HCT116 (cell line): ENCODE data around the gene FFAR3. TPM values are rescaled to one million over a fixed set of nuclear protein-coding genes. Genes with fewer than 3 reads are reported as not detected.

Experiments
- ATAC-seq: fragments of 200-7000 bp; cut with Tn5 transposase; 2 replicates; pipeline ENCODE4 v1.9.1; 2020; ENCODE audit warnings: mild to moderate bottlenecking, moderate library complexity
- BruUV-seq: library from RNA; stranded (reverse); fragments of 400-500 nt; replicated peaks from 2 replicates; lab custom pipeline; 2021; lab: Mats Ljungman, UMichigan
- CTCF ChIA-PET: fragments of 300-600 bp; sonication (Branson Sonifier 250); formaldehyde crosslinking; loops from one replicate; lab custom pipeline; 2021; ENCODE audit warnings: antibody characterized with exemption; lab: Charles Lee
- POLR2A ChIA-PET: fragments of 300-600, 350-600 bp; sonication (Branson Sonifier 250); formaldehyde crosslinking; loops from one replicate; lab custom pipeline; 2021; ENCODE audit warnings: antibody characterized with exemption; lab: Charles Lee
- RAD21 ChIA-PET, 2 experiments: fragments of 300-600 bp; sonication (Branson Sonifier 250); formaldehyde crosslinking; loops; one replicate each; lab custom pipeline; 2023; ENCODE audit warnings: low total read pairs in 2 of 2; ENCODE audit not compliant: uncharacterized antibody in 2 of 2, unreplicated experiment in 2 of 2, low non-redundant PET in 1 of 2; lab: Charles Lee
- DNase-seq: peaks from one replicate; pipeline ENCODE4 v3.0.0-alpha.2; 2010; ENCODE audit warnings: low read depth, low spot score
- H2AFZ ChIP-seq: fragments of 200-600 bp; shearing (Covaris generic), sonication (generic); 2 replicates; pipeline ENCODE4 v1.6.1; 2017; ENCODE audit warnings: low read depth, mixed run types, mixed read lengths, antibody characterized with exemption, low read length; ENCODE audit not compliant: poor library complexity, severe bottlenecking
- H3K27ac ChIP-seq: 2 replicates; pipeline ENCODE4 v1.5.1; 2012; ENCODE audit warnings: low read depth, low read length
- H3K27me3 ChIP-seq: fragments of 200-600 bp; sonication (generic); 2 replicates; pipeline ENCODE4 v1.6.1; 2016; ENCODE audit warnings: mixed run types, low read length, mixed read lengths; ENCODE audit not compliant: insufficient read depth
- H3K36me3 ChIP-seq, 2 experiments: fragments of 200-500 bp in 1 of 2; fragments of 200-600 bp in 1 of 2; sonication (Bioruptor generic) in 1 of 2; sonication (generic) in 1 of 2; 2 replicates each; pipeline versions ENCODE4 v1.5.1 to v1.6.1; 2014 to 2016; ENCODE audit warnings: low read length in 2 of 2, inconsistent platforms in 1 of 2, mixed read lengths in 1 of 2, mixed run types in 1 of 2; ENCODE audit not compliant: insufficient read depth in 2 of 2, control insufficient read depth in 1 of 2
- H3K4me1 ChIP-seq, 2 experiments: fragments of 200-600 bp in 1 of 2; sonication (generic) in 1 of 2; 2 replicates each; pipeline versions ENCODE4 v1.5.1 to v1.6.1; 2012 to 2017; ENCODE audit warnings: low read length in 2 of 2, inconsistent platforms in 1 of 2, mild to moderate bottlenecking in 1 of 2, mixed read lengths in 1 of 2, mixed run types in 1 of 2, moderate library complexity in 1 of 2; ENCODE audit not compliant: insufficient read depth in 2 of 2, control insufficient read depth in 1 of 2
- H3K4me2 ChIP-seq: fragments of 200-600 bp; sonication (generic); 2 replicates; pipeline ENCODE4 v1.6.1; 2017; ENCODE audit warnings: mixed run types, low read length, mixed read lengths
- H3K4me3 ChIP-seq, 2 experiments: fragments of 200-600 bp in 1 of 2; sonication (generic) in 1 of 2; replicated peaks in 1 of 2; 2 replicates each; pipeline ENCODE4 v1.5.1; 2011 to 2016; ENCODE audit warnings: low read length in 2 of 2, control low read depth in 1 of 2, low read depth in 1 of 2, mild to moderate bottlenecking in 1 of 2, mixed read lengths in 1 of 2, mixed run types in 1 of 2
- H3K79me2 ChIP-seq: fragments of 200-600 bp; sonication (generic); 2 replicates; pipeline ENCODE4 v1.6.1; 2017; ENCODE audit warnings: mild to moderate bottlenecking, mixed run types, low read length, moderate library complexity, mixed read lengths; ENCODE audit not compliant: insufficient read depth
- H3K9ac ChIP-seq: fragments of 200-600 bp; sonication (generic); 2 replicates; pipeline ENCODE4 v1.6.1; 2016; ENCODE audit warnings: low read length, mixed read lengths
- H3K9me2 ChIP-seq: fragments of 200-600 bp; sonication (generic), shearing (Covaris generic); 2 replicates; pipeline ENCODE4 v1.6.1; 2017; ENCODE audit warnings: mixed run types, mild to moderate bottlenecking, moderate library complexity; ENCODE audit not compliant: insufficient read depth
- H3K9me3 ChIP-seq, 2 experiments: fragments of 200-500 bp in 1 of 2; fragments of 200-600 bp in 1 of 2; sonication (Bioruptor generic) in 1 of 2; sonication (generic) in 1 of 2; 2 replicates each; pipeline ENCODE4 v1.6.1; 2014 to 2017; ENCODE audit warnings: low read length in 2 of 2, mixed read lengths in 2 of 2, inconsistent platforms in 1 of 2, low read depth in 1 of 2, mild to moderate bottlenecking in 1 of 2, mixed run types in 1 of 2, moderate library complexity in 1 of 2; ENCODE audit not compliant: control insufficient read depth in 1 of 2, insufficient read depth in 1 of 2
- H4K20me1 ChIP-seq: fragments of 200-600 bp; sonication (generic), shearing (Covaris generic); 2 replicates; pipeline ENCODE4 v1.6.1; 2017; ENCODE audit warnings: mixed run types, mild to moderate bottlenecking, moderate library complexity; ENCODE audit not compliant: insufficient read depth
- CBX3 ChIP-seq: IDR thresholded peaks from 2 replicates; pipeline ENCODE4 v1.6.1; 2012; ENCODE audit warnings: low read depth
- CEBPB ChIP-seq: IDR thresholded peaks from 2 replicates; pipeline ENCODE4 v1.6.1; 2012; ENCODE audit warnings: low read depth
- EGR1 ChIP-seq: IDR thresholded peaks from 2 replicates; pipeline ENCODE4 v1.6.1; 2012; ENCODE audit warnings: low read depth
- EZH2 ChIP-seq: fragments of 200-600 bp; sonication (generic); IDR thresholded peaks from 2 replicates; pipeline ENCODE4 v1.6.1; 2017; ENCODE audit warnings: antibody characterized with exemption, mixed run types
- EZH2phosphoT487 ChIP-seq: fragments of 200-600 bp; IDR thresholded peaks from 2 replicates; pipeline ENCODE4 v1.6.1; 2018; ENCODE audit warnings: antibody characterized with exemption, borderline replicate concordance
- JUND ChIP-seq: IDR thresholded peaks from 2 replicates; pipeline ENCODE4 v1.6.1; 2012
- POLR2A ChIP-seq: IDR thresholded peaks from 2 replicates; pipeline ENCODE4 v1.7.0; 2011; ENCODE audit warnings: borderline replicate concordance; ENCODE audit not compliant: insufficient read depth, insufficient read length; ENCODE audit errors: extremely low read depth
- POLR2AphosphoS5 ChIP-seq: IDR thresholded peaks from 2 replicates; pipeline ENCODE4 v1.6.1; 2011; ENCODE audit warnings: mild to moderate bottlenecking, low read depth, low read length, moderate library complexity
- RAD21 ChIP-seq: IDR thresholded peaks from 2 replicates; pipeline ENCODE4 v1.6.1; 2012; ENCODE audit warnings: low read depth, mild to moderate bottlenecking
- REST ChIP-seq: IDR thresholded peaks from 2 replicates; pipeline ENCODE4 v1.6.1; 2012; ENCODE audit warnings: low read depth
- SIN3A ChIP-seq: IDR thresholded peaks from 2 replicates; pipeline ENCODE4 v1.6.1; 2012; ENCODE audit warnings: low read depth
- SRF ChIP-seq: IDR thresholded peaks from 2 replicates; pipeline ENCODE4 v1.6.1; 2012; ENCODE audit warnings: low read depth
- YY1 ChIP-seq: IDR thresholded peaks from 2 replicates; pipeline ENCODE4 v1.6.1; 2011; ENCODE audit warnings: low read length, low read depth, moderate library complexity, mild to moderate bottlenecking; ENCODE audit not compliant: insufficient replicate concordance; ENCODE audit errors: extremely low read depth
- ZFX ChIP-seq: fragments of 450-650 bp; IDR thresholded peaks from 2 replicates; pipeline ENCODE4 v1.6.1; 2017
- ZNF274 ChIP-seq: fragments of 200-500 bp; sonication (Bioruptor generic); IDR thresholded peaks from 2 replicates; pipeline ENCODE4 v1.6.1; 2014; ENCODE audit warnings: mild to moderate bottlenecking, low read depth, low read length, inconsistent platforms
- intact Hi-C: fragments of 100-400 bp; cut with micrococcal nuclease; formaldehyde crosslinking; loops from 2 replicates; pipeline ENCODE4 v1.10.0; 2022
- total RNA-seq: library from RNA; stranded (reverse); gene quantifications from one replicate; pipeline ENCODE4 v1.2.1, GENCODE V29; 2021; ENCODE audit not compliant: unreplicated experiment
- TF ChIP-seq, protein P1 (sequence below): IDR thresholded peaks from 2 replicates; pipeline ENCODE4 v1.6.1; 2012

The FFAR3 gene
- total RNA-seq, 1 experiment from 2014 or later, result not detected

DNA sequence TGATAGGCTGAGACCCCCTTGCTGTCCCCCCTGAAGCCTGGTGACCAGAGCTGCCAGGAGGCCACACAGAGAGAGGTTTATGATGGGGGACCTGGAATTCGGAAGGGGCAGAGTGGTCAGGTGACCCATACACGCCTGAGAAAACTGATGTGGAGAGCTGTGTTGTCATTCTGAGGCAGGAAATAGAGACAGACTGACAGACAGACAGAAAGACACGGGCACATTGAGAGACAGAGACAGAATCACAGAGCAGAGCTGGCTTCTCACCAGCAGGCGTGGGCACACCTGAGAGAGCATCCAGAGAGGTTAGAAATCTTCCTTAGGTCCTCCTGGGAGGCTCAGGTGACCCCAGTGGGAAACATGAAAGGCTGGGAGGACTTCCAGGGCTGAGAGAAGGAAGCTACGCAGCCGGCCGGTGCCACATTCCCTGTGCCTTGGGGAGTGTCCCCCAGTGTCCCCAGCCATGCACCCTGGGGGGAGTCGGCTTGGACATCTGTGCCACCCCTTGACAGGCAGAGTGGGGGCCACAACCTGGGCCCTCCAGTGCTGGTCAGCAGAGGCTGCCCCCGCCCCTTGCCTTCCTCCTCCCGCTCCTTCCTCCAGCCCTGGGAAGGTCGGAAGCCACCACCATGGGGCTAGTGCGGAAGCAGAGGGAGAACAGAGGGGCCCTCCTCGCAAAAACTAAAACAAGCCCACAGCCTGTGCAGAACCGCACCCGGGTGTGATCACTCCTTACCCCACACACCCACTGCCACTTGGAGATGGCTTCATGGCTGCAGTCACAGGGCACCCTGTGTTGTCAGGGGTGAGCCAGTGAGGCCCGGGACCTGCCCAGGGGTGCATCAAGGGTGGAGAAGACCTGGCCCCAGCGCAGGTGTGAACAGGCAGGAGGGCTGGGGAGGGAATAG is 8.4 kb upstream of the FFAR3 start:
- Histone ChIP-seq H4K20me1 (no peaks in the 10 kb centered on the region), H3K27ac (no peak overlapping the region), H3K27me3 (no peaks in the 10 kb centered on the region), H3K9ac (no peak overlapping the region), H3K36me3 (no peaks in the 10 kb centered on the region), H3K4me1 (peaks cover 0 to 7% of the 10 kb centered on the region in 2 experiments; a peak in 1 of 4 replicates), H2AFZ (no peak overlapping the region), H3K4me3 (no peak overlapping the region), H3K79me2 (no peaks in the 10 kb centered on the region), H3K9me3 (no peaks in the 10 kb centered on the region), H3K4me2 (no peak overlapping the region), H3K9me2 (no peaks in the 10 kb centered on the region)
- ATAC-seq (no peak), DNase-seq (no peak)
- POLR2A ChIA-PET, result no interaction called here
- RAD21 ChIA-PET, result no interaction called here
- CTCF ChIA-PET, result no interaction called here
- BruUV-seq, result no TSS peak
- intact Hi-C loops, result loop anchor here (10.0 kb wide), 1 partner anchor 365 kb away; the partner anchor contains the start of gene KMT2B
- no peak for TF ChIP-seq JUND
- no peak for TF ChIP-seq POLR2AphosphoS5
- TF ChIP-seq CBX3, result no peak
- no peak for TF ChIP-seq POLR2A
- no peak for TF ChIP-seq CEBPB

DNA sequence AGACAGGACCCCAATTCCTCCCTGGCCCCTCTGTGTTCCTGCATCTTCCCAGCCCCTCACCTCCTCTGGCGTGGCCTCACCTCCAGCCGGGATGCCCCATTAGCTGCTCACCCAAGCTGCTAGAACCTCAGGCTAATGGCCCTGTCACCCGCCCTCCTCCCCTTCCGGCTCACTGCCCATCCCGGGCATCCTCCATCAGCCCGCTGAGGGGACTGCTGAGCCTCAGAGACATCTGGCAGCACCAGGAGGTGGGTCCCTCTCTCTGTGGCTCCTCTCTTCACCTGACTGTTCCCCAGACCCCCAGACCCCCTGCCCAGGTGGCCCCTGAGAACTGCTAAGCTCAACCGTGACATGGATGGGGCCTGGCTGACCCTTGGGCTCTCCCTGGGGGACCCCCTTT is 7.7 kb upstream of the FFAR3 start:
- BruUV-seq, result no TSS peak
- ATAC-seq, result no peak
- Histone ChIP-seq H3K4me2 (no peak overlapping the region), H3K9me2 (no peaks in the 10 kb centered on the region), H3K4me3 (no peak overlapping the region), H3K79me2 (no peaks in the 10 kb centered on the region), H3K27me3 (no peaks in the 10 kb centered on the region), H3K4me1 (peaks cover 0 to 7% of the 10 kb centered on the region in 2 experiments; a peak in 1 of 4 replicates), H3K9ac (no peak overlapping the region)
- intact Hi-C loops, result loop anchor here (10.0 kb wide), 1 partner anchor 364 kb away; the partner anchor contains the start of gene KMT2B
- DNase-seq, result no peak
- POLR2A ChIA-PET, result no interaction called here
- RAD21 ChIA-PET, result no interaction called here
- TF ChIP-seq REST (no peak), POLR2A (no peak), EGR1 (no peak), POLR2AphosphoS5 (no peak), ZFX (no peak), ZNF274 (no peak), SRF (no peak), SIN3A (no peak), YY1 (no peak), EZH2 (no peak), RAD21 (no peak), CEBPB (no peak), JUND (no peak), EZH2phosphoT487 (no peak)
- TF ChIP-seq, protein P1, sequence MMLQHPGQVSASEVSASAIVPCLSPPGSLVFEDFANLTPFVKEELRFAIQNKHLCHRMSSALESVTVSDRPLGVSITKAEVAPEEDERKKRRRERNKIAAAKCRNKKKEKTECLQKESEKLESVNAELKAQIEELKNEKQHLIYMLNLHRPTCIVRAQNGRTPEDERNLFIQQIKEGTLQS, result no peak
- TF ChIP-seq, all 23 proteins: peak for 0
- CTCF ChIA-PET, result no interaction called here
- Histone ChIP-seq H2AFZ (no peak overlapping the region), H3K36me3 (no peaks in the 10 kb centered on the region), H3K27ac (no peak overlapping the region), H4K20me1 (no peaks in the 10 kb centered on the region), H3K9me3 (no peaks in the 10 kb centered on the region)
